HG02938 (cell line): ENCODE results near the gene STUM.
"Not testable (repeated sequence)": the region's sequence is repeated elsewhere in the genome, so short reads cannot be mapped to it uniquely, and the experiment has no call there.

Experiments
- ATAC-seq: cut with Tn5 transposase; IDR thresholded peaks from one replicate; pipeline ENCODE4 v1.9.1; 2021; ENCODE audit warnings: mild to moderate bottlenecking, moderate library complexity; ENCODE audit not compliant: unreplicated experiment

STUM gene

GRCh38 chr1:226548256-226549093 is at the start of gene STUM:
Gene STUM, plus strand, starts transcription at chr1:226548764. Its CDS starts 141 bp downstream, at chr1:226548905.
- no peak for ATAC-seq

GRCh38 chr1:226499699-226500098 is 48.9 kb upstream of the STUM start:
- ATAC-seq: not testable (repeated sequence)

- ATAC-seq: no peak
These were observed 42.5 kb upstream of the STUM start for GRCh38 chr1:226506021-226506420.

GRCh38 chr1:226506921-226507320 is 41.6 kb upstream of the STUM start:
- ATAC-seq: no peak

GRCh38 chr1:226510453-226510852 is 38.1 kb upstream of the STUM start:
- ATAC-seq: no peak

- ATAC-seq: no peak
These were observed 37.3 kb upstream of the STUM start for GRCh38 chr1:226511296-226511695.

GRCh38 chr1:226512076-226512728 is 36.4 kb upstream of the STUM start:
- no peak for ATAC-seq

- no peak for ATAC-seq
These were observed 30.2 kb upstream of the STUM start for GRCh38 chr1:226518375-226518774.

- ATAC-seq: no peak
These were observed 29.4 kb upstream of the STUM start for GRCh38 chr1:226519135-226519534.

GRCh38 chr1:226519716-226520598 is 28.6 kb upstream of the STUM start:
- no peak for ATAC-seq

GRCh38 chr1:226520640-226521355 is 27.8 kb upstream of the STUM start:
- no peak for ATAC-seq

GRCh38 chr1:226523646-226524406 is 24.7 kb upstream of the STUM start:
- no peak for ATAC-seq

- ATAC-seq: no peak
These were observed 24.0 kb upstream of the STUM start for GRCh38 chr1:226524547-226524946.

GRCh38 chr1:226525750-226526149 is 22.8 kb upstream of the STUM start:
- no peak for ATAC-seq

GRCh38 chr1:226526801-226527595 is 21.6 kb upstream of the STUM start:
- ATAC-seq: no peak

- ATAC-seq: no peak
These were observed 18.7 kb upstream of the STUM start for GRCh38 chr1:226529891-226530290.

GRCh38 chr1:226530591-226530990 is 18.0 kb upstream of the STUM start:
- ATAC-seq: no peak

GRCh38 chr1:226531360-226532093 is 17.0 kb upstream of the STUM start:
- no peak for ATAC-seq
